ENCODE results near the gene MESD. TPM values are rescaled to one million over a fixed set of nuclear protein-coding genes. Genes with fewer than 3 reads are reported as not detected.

The MESD gene
- 22.7 and 28.3 TPM in 2 replicates for total RNA-seq

DNA sequence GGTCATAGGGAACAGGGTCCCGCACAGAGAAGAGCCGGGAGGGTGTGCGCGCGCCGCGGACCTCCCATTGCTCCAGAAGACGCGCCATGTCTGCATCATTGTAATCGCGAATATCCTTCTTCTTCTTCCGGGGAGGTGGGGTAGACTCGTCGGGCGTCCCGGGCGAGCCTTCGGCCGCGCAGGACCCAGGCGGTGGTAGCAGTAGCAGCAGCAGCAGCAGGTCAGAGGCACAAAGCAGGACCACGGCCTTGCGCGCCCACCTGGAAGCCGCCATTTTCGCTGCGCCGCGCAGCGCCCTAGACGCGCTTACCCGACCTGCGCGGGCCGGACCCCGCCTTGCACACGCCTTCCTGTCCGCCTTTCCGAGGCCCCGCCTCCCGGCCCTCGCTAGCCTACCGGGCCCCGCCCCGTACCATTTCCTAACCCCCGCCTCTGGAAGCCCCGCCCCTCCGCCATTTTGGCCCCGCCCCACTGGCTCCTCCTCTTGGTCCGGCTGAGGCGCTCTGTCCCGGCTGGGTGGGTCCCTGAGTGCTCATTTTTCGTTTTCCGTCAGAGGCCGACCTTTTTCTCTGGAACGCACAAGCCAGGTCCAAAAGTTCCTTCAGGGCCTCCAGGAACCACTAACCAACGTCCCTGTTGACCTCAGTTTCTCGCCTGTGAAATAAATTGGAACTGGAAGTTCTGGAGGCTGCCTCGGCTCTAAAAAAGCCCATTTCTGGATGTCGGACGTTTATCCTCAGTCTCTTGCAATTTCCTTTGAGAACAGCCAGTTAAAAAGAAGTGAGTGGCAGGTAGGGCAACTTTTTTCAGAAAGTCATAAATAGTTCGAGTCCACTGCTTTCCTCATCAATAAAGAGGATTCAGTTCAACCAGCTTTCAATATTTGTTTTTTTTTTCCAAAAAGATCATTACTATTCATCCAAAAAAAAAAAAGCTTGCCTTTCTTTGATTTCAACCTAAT, at the start of gene MESD:
Gene MESD, minus strand, starts transcription at position 302 of the 961 bp plus-strand sequence. Its CDS starts 28 bp downstream, at position 274.

DNA sequence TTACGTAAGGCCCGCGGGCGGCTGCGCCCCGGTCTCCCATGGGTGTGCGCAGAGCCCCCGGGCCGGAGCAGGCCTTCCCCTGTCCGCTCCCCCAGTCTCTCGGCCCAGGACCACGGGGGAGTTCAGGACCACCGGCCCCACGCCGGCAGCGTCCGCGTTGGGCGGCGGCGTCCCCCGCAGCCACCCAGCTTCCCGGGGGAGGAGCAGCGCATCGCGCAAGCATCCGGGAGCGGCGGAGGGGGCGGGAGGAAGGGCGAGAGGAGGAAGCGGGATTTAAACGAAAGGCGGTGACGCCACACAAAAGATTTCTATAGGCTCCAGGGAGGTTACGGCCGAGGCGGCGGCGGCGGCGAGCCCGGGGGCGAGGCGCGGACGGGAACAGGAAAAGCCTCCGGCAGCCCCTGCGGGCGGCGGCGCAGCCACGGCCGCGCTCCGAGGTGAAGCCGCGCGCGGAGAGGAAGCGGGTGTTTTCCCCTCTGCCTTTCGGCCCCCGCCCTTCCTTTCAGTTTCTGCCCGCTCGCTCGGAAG, 11.1 kb upstream of the MESD start, which contains the start of gene TLNRD1:
Gene TLNRD1, plus strand, starts transcription at position 300 of the 528 bp plus-strand sequence. CDS start 1,349 bp downstream, outside the sequence.

Other genes with a start within 250 kb of the MESD start
- 0.39 and 1.1 TPM in 2 replicates for gene CEMIP, start 210.4 kb downstream of the MESD start, total RNA-seq
- gene TLNRD1, start 11.1 kb upstream of the MESD start, total RNA-seq, result 24.0 and 28.1 TPM in 2 replicates
- not detected in 2 replicates for gene CFAP161, start 144.5 kb upstream of the MESD start, total RNA-seq
- gene IL16, start 207.1 kb upstream of the MESD start, total RNA-seq, result not detected in 2 replicates